ENCODE data around the gene ADAMTS9. TPM values are rescaled to one million over a fixed set of nuclear protein-coding genes. Genes with fewer than 3 reads are reported as not detected.

Gene ADAMTS9
- total RNA-seq, 1 experiment from 2014 or later = 0.46 TPM

DNA sequence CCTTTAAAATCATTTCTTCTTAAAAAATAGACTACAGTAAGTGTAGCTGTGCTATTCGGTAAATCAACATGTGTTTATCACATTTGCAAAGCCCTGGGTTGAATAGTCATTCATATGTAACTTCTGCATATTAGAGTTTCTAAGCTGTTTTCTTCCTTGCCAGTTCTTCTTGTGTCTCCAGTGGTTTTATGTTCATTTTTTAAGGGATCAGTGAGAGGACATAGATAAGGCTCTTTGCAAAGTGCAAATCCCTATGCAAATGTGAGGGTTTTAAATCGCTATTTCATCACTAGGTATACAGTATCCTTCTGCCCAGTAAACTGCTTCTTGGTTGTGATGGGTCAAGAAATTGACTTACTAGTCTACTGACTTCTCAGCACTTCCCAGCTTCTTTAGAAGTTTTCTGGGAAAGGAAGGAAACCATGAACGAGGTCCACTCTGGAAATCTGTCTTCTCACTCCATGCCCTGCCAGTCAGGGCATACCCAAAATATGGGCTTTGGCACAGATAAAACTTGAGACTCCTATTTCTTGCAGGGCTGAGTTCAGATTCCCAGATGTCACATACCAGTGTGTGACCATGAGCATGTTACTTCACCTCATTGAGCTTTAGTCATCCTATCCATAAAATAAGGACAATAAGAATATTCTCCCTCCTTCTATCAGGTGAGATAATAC is 38.8 kb upstream of the ADAMTS9 start:
- no peak overlapping the region for H3K56ac ChIP-seq (ENCODE audit: insufficient read length, low read depth, low read length)
- H3K23me2 ChIP-seq (ENCODE audit: insufficient read length, low read depth, low read length, poor library complexity, severe bottlenecking) = no peaks in the 10 kb centered on the region
- no peak for TF ChIP-seq CTCF (conservative IDR thresholded peaks at IDR 0.05)
- Mint-ChIP-seq H3K9me3 (peaks cover 0 to 2% of the 10 kb centered on the region in 2 experiments; a peak in 1 of 5 replicates), H3K4me3 (no peak overlapping the region), H3K4me1 (peaks cover 22 to 24% of the 10 kb centered on the region in 2 experiments), H3K27me3 (ENCODE audit: low read depth) (peaks cover 9% of the 10 kb centered on the region; the same call in 1 of the 2 replicates), H3K27ac (no peak overlapping the region), H3K36me3 (ENCODE audit: insufficient read depth in 1 of 3, low read depth in 3 of 3) (no peaks in the 10 kb centered on the region)
- H3K14ac ChIP-seq (ENCODE audit: insufficient read depth, low read length) = no peak overlapping the region
- H3K4me2 ChIP-seq (ENCODE audit: insufficient read depth, insufficient read length, low read length) = no peak overlapping the region
- H4K91ac ChIP-seq (ENCODE audit: insufficient read length, low read depth, low read length) = no peak overlapping the region
- H3K79me1 ChIP-seq (ENCODE audit: insufficient read depth, low read depth, low read length, poor library complexity, severe bottlenecking) = no peaks in the 10 kb centered on the region
- no peak for DNase-seq
- H2BK20ac ChIP-seq (ENCODE audit: low read depth, low read length, poor library complexity, severe bottlenecking) = no peak overlapping the region
- no peaks in the 10 kb centered on the region for H3K27me3 ChIP-seq (ENCODE audit: insufficient read depth, low read length)
- H3K4ac ChIP-seq (ENCODE audit: low read depth, low read length) = no peak overlapping the region
- no peak overlapping the region for H4K8ac ChIP-seq (replicated peaks; ENCODE audit: insufficient read length, low read depth, low read length)
- H2BK5ac ChIP-seq (ENCODE audit: insufficient read length, low read length) = no peak overlapping the region
- no peak overlapping the region for H3T11ph ChIP-seq (ENCODE audit: low read length)
- no peak overlapping the region for H2BK12ac ChIP-seq (ENCODE audit: insufficient read length, low read depth, low read length)
- H3K23ac ChIP-seq (ENCODE audit: insufficient read length, low read depth, low read length) = no peak overlapping the region
- no peaks in the 10 kb centered on the region for H3K79me2 ChIP-seq (ENCODE audit: insufficient read depth, low read length)
- peaks cover 7% of the 10 kb centered on the region for H3K4me1 ChIP-seq (ENCODE audit: insufficient read depth, low read length)
- H2BK120ac ChIP-seq (ENCODE audit: low read depth, low read length, poor library complexity, severe bottlenecking) = no peak overlapping the region
- H2BK15ac ChIP-seq (ENCODE audit: low read depth, low read length) = no peak overlapping the region
- no peak overlapping the region for H3K9ac ChIP-seq (ENCODE audit: extremely low read depth, insufficient read length, low read length)
- H2AK5ac ChIP-seq (ENCODE audit: insufficient read length, low read length) = no peak overlapping the region
- no CpG with 5 or more reads among the region's 3 CpGs for WGBS (ENCODE audit: extremely low coverage, insufficient read length, low lambda C conversion rate)
- no peaks in the 10 kb centered on the region for H4K20me1 ChIP-seq (ENCODE audit: control insufficient read depth, insufficient read depth, insufficient read length)
- no peak overlapping the region for H3K18ac ChIP-seq (ENCODE audit: insufficient read length, low read depth, low read length)
- no peaks in the 10 kb centered on the region for H3K9me3 ChIP-seq (ENCODE audit: control insufficient read depth, low read depth, low read length)
- H3K27ac ChIP-seq (ENCODE audit: insufficient read length, low read depth, low read length) = no peak overlapping the region
- no peak overlapping the region for H2AFZ ChIP-seq (ENCODE audit: low read length)
- H4K5ac ChIP-seq (ENCODE audit: insufficient read length, low read depth, low read length) = no peak overlapping the region
